Left forelimb (tissue), 1 donor: Measurements from ENCODE around the gene MIF.
"Not testable (repeated sequence)": the region's sequence is repeated elsewhere in the genome, so short reads cannot be mapped to it uniquely, and the experiment has no call there.

ENCODE experiments used
- DNase-seq: peaks from one replicate; pipeline ENCODE4 v3.0.0-alpha.2; 2018; ENCODE audit warnings: low spot score

The MIF gene

DNA sequence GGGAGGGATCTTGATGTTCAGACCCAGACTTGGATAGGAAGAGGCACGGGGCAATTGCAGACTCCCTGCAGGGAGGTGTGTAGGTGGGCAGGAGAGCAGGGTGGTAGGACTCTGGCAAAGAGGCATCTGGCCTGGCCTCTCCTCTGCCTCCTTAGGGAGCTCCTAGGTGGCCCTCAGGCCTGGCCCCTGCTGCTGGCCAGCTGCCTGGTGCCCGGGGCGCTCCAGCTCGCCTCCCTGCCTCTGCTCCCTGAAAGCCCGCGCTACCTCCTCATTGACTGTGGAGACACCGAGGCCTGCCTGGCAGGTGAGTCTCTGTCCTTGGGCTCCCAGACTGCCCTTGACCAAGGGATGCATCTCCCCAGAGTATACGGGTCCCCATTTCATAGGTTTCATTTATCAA lies 16.6 kb upstream of the MIF start:
- no peak for DNase-seq

DNA sequence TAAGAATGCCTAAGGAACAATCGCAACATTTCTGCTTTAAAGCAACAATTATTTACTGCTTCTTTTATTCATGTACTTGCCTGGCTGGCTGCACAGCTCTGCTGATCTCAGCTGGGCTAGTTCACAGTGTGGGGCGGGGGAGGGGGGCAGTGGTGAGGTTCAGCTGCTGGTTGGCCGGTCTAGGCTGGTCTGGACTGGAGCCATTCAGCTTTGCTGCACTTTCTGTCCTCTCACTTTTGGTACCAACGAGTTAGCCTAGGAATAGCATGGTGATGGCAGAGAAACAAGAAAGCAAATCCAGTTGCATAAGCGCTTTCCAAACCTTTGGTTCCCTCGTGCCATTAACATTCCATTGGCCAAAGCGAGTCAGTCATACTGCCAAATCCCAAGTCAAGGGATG lies 16.0 kb upstream of the MIF start:
- DNase-seq = no peak

DNA sequence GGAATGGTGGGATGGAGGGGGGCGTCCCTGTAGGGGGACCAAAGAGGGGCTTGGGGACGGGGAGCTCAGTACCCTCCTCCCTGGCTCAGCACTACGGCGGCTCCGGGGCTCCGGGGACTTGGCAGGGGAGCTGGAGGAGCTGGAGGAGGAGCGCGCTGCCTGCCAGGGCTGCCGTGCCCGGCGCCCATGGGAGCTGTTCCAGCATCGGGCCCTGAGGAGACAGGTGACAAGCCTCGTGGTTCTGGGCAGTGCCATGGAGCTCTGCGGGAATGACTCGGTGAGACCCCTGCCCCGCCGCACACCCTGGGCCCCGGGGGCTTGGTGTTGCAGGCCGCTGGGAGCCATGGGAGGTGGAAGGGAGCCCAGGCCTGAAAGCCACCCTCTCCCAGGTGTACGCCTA lies 11.8 kb upstream of the MIF start:
- DNase-seq = no peak

DNA sequence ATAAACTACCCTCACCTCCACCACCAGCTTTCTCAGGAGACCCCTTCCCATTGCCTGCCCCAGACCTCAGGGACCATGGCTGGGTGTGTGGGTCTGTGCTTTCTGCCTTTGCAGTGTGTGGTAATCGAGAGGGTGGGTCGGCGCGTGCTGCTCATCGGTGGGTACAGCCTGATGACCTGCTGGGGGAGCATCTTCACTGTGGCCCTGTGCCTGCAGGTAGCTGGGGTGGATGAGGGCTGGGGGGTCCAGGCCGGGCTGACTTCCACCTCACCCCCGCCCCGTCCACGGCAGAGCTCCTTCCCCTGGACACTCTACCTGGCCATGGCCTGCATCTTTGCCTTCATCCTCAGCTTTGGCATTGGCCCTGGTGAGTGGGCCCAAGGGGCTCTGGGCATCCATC lies 10.5 kb upstream of the MIF start:
- no peak for DNase-seq

DNA sequence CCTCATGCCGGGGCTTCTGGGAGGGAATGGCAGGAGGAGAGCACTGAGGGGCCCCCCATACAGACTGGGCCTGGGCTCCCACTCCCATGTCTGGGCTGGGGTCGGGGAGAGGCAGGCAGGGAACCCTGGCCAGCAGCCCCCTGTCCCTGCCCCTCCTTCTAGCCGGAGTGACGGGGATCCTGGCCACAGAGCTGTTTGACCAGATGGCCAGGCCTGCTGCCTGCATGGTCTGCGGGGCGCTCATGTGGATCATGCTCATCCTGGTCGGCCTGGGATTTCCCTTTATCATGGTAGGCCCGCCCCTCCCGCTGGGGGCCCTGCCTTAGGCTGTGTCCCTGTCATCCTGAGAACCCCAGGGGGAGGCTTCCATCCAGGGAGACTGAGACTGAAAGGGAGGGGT lies 10.0 kb upstream of the MIF start:
- DNase-seq = no peak

DNA sequence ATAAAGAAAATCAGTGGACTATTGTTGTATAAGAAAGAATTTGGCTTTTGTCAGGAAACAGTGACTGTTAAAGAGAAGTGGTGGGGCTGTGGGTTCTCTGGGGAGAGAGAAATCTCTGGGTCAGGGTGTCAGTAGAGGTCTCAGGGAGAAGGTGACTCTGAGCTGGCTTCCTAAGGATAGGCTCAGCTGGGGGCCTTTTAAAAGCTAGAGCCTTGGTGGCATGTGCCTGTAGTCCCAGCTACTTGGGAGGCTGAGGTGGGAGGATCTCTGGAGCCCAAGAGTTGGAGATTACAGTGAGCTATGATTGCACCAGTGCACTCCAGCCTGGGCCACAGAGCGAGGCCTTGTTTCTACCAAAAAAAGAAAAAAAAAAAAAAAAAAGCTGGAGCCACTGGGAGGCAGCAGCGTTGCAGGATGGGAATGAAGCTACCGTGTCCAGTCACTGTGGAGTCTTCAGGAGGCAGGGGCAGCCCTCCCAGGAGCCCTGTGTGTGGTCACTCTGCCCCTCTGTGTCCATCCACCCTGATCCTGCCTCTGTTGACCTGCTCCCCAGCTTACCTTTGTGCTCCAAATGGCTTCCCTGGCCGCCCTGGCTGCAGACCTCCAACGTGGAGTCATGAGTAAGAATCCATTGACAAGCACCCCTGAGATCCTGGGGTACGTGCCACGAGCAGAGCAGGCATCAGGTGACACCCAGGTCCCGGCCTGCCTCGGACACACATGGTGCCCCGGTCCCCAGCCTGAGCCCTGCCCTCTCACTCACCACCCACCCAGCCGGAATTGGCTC lies 5.4 kb upstream of the MIF start:
- DNase-seq = no peak

DNA sequence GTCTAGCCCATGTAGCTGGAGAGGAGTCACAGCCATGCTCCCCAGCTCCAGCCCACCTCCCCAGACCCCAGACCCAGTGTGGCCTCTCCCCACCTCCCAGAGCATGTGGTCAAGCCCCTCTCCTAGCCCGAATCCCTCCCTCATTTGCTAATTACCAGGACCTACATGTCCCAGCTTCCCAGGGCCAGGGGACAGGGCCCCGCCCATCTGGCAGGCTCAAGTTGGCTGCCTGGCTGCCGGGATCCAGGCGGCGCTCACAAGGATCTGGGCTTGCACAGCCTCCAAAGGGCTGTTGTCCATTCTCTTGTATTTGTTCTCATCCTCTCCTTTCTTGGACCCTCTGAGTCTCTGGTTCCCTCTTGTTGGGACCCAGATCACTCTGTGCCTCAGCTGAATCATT lies 4.6 kb upstream of the MIF start:
- no peak for DNase-seq

DNA sequence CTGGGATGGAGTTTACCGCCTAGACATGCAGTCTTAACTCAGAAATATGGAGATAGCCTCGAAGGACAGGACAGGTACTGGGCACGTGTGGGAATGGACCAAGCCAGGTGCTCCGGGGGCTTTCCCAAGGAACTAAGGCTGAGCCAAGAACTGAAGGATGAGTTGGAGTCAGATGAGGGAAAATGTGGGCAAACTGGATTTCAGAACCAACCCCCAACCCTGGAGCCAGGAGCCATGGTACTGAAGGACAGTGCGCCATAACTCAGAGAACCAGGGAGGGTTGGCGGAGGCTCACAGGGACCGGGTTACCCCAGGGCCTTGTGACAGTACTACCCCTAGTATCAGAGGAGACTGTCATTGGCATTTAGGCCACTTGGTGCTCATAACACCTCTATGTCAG lies 2.5 kb upstream of the MIF start:
- no peak for DNase-seq

DNA sequence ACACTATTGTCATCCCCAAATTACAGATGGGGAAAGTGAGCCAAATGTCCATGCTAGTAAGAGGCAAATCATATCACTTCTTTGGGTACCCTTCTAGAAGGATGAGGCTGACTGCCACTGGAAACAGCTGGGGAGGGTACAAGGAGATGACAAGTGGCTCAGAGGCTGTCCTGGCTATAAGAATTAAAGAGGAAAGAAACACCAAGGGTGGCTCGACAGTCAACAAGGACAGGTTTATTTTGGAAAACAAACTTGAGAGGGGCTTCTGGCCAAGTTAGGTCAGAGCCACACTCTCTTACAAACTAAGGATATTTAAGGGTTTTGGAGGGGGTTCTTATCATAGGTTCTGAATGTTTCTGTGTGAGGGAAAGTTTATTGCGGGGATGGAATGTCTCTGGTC lies 2.1 kb upstream of the MIF start:
- no peak for DNase-seq

DNA sequence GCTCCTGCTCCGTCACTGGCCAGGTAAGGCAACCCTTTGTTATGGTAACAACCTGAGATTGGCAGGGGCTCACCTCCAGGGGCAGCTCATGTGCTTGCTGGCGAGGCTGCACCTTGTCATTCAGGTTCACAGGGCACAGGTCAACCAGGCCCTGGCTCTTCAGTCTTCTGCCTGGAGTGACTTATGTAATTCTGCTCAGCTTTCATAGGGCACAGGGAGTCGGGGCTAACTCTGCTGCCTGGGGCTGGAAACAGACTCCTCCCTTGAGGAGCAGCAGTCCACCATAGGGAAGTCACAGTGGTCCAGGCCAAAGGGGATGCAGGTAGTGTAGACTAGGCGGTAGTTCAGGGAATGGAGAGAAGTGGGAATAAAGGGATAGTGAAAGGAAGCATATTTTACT lies 1.5 kb upstream of the MIF start:
- no peak for DNase-seq

DNA sequence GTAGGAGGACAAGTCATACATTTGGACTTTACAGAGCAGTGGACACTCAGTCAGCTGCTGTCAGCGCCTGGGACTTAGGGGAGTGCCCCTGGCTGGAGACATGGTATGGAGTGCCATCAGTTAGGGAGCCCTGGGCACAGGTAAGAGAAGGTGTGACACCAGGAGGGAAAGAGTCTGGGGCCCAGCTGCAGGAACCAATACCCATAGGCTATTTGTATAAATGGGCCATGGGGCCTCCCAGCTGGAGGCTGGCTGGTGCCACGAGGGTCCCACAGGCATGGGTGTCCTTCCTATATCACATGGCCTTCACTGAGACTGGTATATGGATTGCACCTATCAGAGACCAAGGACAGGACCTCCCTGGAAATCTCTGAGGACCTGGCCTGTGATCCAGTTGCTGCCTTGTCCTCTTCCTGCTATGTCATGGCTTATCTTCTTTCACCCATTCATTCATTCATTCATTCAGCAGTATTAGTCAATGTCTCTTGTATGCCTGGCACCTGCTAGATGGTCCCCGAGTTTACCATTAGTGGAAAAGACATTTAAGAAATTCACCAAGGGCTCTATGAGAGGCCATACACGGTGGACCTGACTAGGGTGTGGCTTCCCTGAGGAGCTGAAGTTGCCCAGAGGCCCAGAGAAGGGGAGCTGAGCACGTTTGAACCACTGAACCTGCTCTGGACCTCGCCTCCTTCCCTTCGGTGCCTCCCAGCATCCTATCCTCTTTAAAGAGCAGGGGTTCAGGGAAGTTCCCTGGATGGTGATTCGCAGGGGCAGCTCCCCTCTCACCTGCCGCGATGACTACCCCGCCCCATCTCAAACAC lies 850 bp upstream of the MIF start:
- DNase-seq = no peak

DNA sequence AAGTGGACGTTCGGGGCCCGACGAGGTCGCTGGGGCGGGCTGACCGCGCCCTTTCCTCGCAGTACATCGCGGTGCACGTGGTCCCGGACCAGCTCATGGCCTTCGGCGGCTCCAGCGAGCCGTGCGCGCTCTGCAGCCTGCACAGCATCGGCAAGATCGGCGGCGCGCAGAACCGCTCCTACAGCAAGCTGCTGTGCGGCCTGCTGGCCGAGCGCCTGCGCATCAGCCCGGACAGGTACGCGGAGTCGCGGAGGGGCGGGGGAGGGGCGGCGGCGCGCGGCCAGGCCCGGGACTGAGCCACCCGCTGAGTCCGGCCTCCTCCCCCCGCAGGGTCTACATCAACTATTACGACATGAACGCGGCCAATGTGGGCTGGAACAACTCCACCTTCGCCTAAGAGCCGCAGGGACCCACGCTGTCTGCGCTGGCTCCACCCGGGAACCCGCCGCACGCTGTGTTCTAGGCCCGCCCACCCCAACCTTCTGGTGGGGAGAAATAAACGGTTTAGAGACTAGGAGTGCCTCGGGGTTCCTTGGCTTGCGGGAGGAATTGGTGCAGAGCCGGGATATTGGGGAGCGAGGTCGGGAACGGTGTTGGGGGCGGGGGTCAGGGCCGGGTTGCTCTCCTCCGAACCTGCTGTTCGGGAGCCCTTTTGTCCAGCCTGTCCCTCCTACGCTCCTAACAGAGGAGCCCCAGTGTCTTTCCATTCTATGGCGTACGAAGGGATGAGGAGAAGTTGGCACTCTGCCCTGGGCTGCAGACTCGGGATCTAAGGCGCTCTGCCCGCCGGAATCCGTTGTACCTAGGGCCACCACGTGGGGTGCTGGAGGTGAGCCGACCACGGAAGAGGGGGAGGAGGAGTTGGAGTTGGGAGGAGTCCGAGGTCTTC lies 771 bp downstream of the MIF start:
- peak; percentile 76 for DNase-seq

DNA sequence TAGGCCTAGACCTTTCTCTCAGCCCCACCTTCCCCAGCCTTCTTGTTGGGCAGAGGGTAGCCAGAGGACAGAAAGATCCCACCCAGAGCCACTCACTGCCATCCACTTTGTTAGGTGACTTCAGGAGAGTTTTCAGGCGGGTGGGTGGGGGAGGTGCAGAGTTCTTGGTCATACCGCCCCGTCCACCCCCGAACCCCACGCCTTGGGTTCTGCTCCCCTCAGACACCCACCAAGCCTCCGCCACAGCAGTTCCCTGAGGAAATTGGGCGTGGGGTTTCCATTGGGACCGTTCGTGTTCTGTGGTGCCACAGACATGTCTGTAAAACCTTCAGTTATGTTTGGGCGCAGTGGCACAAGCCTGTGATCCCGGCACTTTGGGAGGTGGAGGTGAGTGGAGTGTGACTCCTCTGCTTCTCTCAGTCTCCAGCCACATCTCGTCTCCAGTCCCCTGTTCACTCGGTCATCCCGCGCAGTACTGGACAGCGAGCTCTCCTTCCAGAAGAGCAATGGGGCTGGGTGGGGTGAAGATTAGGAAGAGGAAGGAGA lies 1.5 kb downstream of the MIF start:
- DNase-seq = no peak

DNA sequence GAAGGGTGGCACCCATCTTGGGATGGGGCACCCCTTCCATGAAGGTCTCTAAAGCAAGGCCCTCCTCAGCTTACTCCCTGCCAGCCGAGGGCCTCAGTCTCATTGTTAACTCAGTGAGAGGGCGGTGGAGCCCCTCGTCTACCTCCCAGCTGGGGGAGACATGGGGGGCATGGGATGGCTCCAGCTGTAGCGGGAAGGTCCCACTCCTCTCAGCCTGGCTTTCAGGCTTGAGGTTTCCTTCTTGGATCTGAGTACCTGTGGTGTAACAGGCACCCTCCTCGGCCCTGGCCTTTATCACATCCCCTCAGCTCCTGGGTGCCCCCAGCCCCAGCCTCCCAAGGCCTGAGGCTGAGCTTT lies 2.0 kb downstream of the MIF start:
- no peak for DNase-seq

DNA sequence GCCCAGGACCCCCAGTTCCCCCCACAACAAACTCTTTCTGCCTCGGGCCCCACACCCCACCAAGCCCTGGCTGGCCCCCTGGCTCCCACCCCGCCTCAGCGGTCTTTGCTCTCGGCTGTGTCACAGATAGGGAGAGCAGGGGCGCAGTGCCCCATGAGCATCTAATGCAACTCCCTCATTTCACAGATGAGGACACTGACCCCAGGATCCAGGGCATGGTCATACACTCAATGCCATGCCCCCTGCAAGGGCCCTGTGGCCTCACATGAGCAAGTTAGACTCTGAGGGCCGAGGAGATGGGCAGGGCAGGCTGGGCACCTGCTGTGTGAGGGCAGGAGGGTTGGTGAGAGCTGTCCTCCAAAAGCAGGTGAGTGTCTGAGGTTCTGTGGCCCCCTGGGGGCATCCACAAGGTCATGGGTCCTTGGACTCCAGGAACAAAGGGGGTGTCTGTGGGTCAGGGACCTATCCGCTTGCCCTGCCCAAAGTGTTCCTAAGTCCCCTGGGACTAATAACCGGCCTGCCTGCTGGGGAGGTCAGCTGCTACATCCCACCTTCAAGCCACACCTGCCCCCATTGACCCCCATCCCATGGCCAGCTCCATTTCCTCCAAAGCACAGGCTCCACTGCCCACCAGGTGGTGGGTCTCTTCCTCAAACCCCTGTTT lies 2.5 kb downstream of the MIF start:
- no peak for DNase-seq

DNA sequence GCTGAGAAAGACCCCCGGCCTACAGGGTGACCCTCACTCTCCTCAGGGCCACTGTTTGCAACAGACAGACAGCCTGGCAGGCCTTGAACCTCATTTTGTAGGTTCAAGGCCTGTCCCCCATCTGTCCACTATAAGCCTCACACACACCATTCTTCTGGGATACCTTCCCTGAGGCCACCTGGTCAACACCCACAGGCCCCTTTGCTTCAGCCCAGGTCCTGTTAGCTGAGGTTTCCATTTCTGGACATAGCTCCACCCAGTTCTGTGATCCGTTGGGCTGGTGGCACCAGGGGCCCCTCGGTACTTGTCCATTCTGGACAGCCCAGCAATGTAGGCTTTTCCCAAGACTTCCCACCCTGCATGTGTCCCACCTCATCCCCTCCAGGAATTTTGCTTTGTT lies 3.1 kb downstream of the MIF start:
- DNase-seq = no peak

DNA sequence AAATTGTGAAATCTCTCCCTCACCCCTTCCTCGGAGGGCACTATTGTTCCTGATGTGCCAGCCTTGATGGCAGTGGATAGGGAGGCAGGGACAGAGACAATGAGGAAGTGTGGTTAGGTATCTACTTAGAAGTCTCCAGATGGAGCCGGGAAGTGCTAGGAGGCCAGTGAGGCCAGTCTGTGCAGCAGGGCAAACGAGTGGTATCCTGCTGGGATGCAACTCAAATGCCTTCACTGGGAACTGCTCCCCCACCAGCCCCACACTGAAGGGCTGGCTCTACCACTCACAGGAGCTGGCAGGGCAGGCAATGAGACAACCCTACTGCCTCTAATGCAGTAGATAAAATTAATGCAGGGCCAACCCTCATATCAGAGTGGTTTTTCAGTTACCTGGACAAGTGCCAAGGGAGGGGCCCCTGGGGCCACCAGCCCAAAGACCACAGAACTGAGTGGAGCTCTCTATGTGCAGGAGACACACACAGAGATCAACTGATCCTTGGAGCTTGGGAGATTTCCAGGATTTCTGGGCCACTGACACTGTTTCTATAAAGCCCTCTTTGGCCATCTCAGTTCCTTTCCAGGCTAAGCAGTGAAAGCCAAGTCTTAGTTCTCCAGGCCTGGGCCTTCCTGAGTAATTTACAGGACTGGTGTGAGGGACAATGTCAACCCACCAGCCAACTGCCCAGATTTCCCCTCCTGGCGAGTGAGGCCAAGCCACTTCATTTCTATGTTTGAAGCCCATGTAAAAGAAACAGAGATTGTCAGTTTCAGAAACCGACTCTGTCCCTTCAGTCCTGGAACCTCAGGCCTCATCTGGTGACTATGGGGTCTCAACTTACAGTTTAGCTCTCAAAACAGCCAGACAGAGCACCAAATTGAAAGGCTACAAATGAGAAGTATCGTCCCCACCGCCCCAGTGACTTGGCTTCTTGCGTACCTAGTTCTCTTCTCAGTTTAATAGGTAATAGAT lies 4.1 kb downstream of the MIF start:
- DNase-seq = no peak

DNA sequence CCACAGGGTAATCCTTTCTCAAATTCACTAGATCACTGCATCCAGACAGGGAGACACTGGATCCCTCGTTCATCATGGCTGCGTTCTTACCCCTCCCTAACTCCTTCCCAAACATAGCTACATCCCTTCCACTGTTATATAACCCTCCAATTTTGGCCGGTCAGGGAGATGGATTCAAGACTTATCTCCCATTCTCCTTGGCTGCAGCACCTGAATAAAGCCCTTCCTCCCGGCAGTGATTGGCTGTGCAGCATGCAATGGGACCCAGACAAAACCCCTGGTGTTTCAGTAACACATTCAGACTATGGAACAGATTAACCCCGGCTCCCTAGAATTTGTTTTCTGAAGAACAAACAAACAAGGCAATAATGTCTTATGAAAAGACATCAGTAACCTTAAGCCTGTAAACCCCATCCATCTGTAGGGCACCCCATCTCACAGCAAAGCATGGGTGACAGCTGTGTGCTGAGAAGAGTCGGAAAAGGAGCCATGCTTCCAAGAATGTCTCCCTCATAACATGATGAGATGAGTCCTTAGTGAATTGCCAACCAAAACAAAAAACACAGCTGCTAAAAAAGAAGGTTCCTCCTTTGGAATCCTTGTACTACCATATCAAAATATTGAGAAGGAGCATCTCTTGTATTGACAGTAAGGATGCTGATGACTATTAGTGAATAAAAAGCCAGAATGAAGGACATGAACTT lies 5.0 kb downstream of the MIF start:
- DNase-seq = no peak

DNA sequence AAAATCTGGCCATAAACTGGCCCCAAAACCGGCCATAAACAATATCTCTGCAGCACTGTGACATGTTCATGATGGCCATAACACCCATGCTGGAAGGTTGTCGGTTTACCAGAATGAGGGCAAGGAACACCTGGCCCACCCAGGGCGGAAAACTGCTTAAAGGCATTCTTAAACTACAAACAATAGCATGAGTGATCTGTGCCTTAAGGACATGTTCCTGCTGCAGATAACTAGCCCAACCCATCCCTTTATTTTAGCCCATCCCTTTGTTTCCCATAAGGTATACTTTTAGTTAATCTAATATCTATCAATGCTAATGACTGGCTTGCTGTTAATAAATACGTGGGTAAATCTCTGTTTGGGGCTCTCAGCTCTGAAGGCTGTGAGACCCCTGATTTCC lies 6.0 kb downstream of the MIF start:
- DNase-seq = not testable (repeated sequence)

DNA sequence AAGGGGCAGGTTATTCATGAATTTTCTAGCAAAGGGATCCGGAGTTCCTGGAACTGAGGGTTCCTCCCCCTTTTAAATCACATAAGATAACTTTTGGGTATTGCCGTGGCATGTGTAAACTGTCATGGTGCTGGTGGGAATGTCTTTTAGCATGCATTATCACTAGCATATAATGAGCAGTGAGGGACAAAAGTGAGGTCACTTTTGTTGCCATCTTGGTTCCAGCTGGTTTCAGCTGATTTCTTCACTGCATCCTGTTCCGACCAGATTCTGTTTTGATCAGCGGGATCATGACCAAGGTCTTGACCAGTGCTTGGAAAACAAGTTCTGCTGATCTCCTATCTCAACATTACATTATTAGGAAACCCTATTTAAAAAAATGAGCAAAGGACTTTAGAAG lies 7.4 kb downstream of the MIF start:
- DNase-seq = no peak
